GM12801 (cell line): ENCODE data around the gene NDST1.

ENCODE experiments used
- TF ChIP-seq, protein P1 (sequence below): IDR thresholded peaks from one replicate; pipeline ENCODE4 v1.5.1; 2011; ENCODE audit warnings: control low read depth; ENCODE audit not compliant: insufficient read length; ENCODE audit errors: extremely low read depth

The NDST1 gene

DNA sequence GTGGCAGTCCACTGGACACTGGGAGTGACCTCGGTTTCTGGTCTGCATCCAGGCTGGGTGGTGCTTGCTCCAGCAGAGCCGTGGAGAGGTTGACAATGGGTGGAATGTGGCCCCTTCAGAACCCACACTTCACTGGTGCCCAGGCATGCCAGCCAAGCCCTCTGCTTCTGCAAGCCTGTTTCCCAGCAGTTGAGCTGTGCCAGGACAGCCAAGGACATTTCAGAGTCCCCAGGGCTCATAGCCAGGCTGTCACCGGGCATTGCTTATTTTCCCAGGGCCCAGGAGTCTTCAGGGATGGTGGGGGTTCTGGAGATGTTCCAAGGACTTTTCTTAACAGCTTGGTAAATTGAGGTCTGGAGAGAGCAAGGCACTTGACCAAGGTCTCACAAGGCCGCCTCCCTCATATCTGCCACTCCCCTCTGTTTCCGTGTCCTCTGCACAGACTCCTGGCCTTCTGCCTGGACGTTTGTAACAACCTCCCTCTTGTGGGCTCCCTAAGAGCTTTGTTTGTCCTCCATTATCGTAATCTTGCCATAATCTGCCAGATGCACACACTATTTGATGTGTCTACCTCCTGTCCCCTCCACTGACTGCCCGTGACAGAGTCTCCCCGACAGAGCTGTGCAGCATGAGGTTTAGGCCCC lies 3.8 kb upstream of the NDST1 start:
- TF ChIP-seq, protein P1, sequence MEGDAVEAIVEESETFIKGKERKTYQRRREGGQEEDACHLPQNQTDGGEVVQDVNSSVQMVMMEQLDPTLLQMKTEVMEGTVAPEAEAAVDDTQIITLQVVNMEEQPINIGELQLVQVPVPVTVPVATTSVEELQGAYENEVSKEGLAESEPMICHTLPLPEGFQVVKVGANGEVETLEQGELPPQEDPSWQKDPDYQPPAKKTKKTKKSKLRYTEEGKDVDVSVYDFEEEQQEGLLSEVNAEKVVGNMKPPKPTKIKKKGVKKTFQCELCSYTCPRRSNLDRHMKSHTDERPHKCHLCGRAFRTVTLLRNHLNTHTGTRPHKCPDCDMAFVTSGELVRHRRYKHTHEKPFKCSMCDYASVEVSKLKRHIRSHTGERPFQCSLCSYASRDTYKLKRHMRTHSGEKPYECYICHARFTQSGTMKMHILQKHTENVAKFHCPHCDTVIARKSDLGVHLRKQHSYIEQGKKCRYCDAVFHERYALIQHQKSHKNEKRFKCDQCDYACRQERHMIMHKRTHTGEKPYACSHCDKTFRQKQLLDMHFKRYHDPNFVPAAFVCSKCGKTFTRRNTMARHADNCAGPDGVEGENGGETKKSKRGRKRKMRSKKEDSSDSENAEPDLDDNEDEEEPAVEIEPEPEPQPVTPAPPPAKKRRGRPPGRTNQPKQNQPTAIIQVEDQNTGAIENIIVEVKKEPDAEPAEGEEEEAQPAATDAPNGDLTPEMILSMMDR: no peak

DNA sequence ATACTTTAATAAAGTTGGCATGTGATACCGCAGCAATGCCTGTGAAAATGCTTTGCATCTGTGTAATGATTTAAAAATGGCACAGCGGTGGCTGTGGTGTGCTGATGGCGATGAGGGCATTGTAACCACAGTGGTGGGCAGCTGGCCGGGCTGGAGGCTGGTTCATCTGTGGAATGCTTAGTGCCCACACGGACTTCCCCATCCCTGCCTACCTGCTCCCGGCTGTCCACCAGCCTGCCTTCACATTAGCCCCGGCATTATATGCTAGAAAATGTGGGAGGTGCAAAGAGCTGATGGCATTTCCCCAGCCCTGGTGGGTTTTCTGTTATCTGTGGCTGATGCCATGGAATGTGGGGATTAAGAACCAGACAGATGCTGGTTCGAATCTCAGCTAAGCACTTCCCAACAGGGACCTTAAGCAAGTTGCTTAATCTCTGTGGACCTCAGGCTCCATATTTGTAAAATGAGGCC lies 2.9 kb upstream of the NDST1 start:
- TF ChIP-seq, protein P1: no peak

DNA sequence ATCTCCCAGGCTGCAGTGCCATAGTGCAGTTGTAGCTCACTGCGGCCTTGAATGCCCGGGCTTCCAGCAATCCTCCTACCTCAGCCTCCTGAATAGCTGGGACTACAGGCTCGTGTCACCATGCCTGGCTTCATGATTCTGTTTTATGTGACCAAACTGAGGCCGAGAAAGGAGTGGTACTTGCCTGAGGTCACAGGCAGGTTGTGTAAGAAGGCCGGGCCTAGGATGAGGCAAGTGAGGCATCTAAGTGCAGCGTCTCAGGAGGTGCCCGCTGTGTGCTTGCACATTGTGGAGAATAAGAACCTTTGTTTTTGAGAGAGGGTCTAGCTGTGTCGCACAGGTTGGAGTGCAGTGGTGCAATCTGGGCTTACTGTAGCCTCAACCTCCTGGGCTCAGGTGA lies 2.1 kb upstream of the NDST1 start:
- TF ChIP-seq, protein P1: no peak

DNA sequence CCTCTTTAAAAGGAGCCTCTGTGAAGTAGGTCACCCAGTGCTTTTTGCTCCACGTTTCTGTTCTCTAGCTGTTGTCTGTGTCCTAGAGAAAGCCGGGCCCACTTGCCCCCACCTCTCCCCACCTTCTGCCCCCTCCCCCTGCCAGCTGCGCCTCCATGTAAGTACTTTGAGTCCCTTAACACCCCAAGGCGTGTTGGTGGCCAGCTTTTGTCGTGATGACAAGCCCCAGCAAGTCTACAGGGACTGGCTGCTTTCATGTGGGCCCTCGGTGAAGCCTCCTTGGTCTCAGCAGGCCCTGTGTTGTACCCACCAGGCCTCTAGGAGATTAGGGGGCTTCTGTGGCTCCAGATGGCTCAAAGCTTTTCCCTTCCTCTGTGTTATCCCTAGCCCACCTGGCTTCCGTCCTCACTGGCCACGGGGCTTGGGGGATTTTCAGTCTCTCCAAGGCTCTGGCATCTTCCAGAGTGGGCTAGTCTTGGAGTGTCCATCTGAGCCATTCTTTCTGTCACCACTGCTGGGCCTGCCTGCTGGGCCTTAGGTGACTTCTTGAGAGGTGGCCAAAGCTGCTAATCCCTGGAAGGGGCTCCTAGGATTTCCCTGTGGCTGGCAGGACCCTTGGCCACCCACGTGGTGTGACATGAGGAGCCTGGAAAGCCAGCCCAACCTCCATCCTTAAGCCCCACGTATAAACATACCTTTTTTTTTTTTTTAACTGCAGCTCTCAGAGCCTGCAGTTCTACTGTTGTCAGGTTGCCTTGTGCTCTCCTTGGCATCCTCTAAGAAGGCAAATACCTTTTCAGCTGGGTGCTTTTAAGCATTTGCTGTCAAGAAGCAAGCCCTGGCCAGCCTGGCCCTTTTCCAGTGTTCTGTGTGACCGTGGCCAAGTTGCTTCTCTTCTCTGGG lies 1.1 kb upstream of the NDST1 start:
- TF ChIP-seq, protein P1: no peak

DNA sequence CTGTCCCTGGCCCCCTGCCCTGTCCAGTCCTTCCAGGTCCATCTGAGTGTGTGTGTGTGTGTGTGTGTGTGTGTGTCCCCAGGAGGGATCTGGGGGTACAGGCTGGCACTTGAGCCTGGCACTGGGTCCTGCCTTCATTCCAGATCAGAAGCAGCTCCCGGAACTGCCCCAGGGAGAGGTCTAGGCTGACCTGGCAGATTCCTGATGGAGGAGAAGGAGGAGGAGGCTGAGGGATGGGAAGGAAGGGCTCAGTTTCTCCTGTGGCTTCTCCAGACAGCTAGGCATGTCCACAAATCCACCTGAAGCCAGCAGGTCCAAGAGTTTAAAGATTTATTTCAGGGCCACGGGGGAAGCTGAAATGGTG lies 328 bp downstream of the NDST1 start:
- TF ChIP-seq, protein P1: no peak

DNA sequence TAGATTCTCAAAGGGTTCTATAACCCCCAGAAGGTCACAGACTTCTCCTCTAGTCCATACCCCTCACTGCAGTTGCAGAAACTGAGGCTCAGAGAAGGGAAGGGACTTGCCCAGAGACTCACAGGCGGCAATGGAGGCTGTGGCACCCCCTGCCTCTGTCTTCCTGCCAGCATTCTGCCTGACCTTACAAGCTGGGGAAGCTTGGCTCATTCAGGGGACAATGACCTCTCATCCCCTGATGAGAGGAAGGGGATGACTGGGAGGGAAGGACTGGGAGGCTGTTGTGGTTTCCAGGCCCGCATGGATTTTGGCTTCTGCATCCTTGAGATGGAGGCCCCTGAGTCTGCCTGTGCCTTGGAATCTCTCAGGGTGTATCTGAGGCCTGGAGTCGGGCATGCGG lies 897 bp downstream of the NDST1 start:
- TF ChIP-seq, protein P1: no peak

DNA sequence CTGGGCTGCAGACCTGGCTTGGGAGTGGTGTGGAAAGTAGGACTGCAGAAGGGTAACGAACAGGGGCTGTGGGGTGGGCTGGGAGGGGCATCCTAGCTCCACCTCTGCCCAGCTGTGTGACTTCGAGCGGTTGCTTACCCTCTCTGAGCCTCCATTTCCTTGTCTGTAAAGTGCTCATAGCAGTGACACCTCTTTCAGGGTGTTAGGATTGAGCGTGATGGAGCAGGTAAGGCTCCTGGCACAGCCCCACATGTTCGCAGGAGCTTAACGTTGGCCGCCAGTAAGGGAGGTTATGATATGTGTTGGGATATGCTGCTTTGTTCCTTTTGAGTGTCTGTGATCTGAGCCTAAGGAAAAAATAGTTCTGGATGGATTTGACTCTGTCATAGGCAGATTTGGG lies 2.1 kb downstream of the NDST1 start:
- TF ChIP-seq, protein P1: no peak
